SJCRH30 (cell line): Measurements from ENCODE around the gene RNU4-1. TPM values are rescaled to one million over a fixed set of nuclear protein-coding genes. Genes with fewer than 3 reads are reported as not detected.
A peak's percentile ranks its signal among the peaks of the same experiment; 100 is the strongest.

Experiments used
- DNase-seq, 2 experiments: peaks; one replicate each; pipeline ENCODE4 v3.0.0-alpha.2; 2015 to 2020
- H3K27ac ChIP-seq: fragments of 250-450 bp; sonication (Bioruptor Pico); 2 replicates; pipeline ENCODE4 v1.5.1; 2020; ENCODE audit warnings: mild to moderate bottlenecking, moderate library complexity
- H3K27me3 ChIP-seq: fragments of 250-450 bp; sonication (Bioruptor Pico); 2 replicates; pipeline ENCODE4 v1.5.1; 2020; ENCODE audit warnings: mild to moderate bottlenecking, moderate library complexity
- H3K36me3 ChIP-seq: fragments of 250-450 bp; sonication (Bioruptor Pico); 2 replicates; pipeline ENCODE4 v1.5.1; 2020; ENCODE audit warnings: mild to moderate bottlenecking, moderate library complexity
- H3K4me1 ChIP-seq: fragments of 250-450 bp; sonication (Bioruptor Pico); 2 replicates; pipeline ENCODE4 v1.5.1; 2020; ENCODE audit warnings: mild to moderate bottlenecking, moderate library complexity
- H3K4me3 ChIP-seq: fragments of 250-450 bp; sonication (Bioruptor Pico); 2 replicates; pipeline ENCODE4 v1.5.1; 2020; ENCODE audit warnings: mild to moderate bottlenecking, moderate library complexity
- H3K9me3 ChIP-seq: fragments of 250-450 bp; sonication (Bioruptor Pico); replicated peaks from 2 replicates; pipeline ENCODE4 v1.5.1; 2020; ENCODE audit warnings: mild to moderate bottlenecking, moderate library complexity
- total RNA-seq: library from RNA; depleted of rRNA; stranded (reverse); fragments of >200 nt; shearing (Covaris generic); gene quantifications from 2 replicates; pipeline ENCODE4 v1.2.3, GENCODE V29; 2014

Gene RNU4-1
- total RNA-seq, 1 experiment from 2014 or later: under 0.01 TPM

- H3K4me3 ChIP-seq: peak overlapping the region; percentile 60
- no peaks in the 10 kb centered on the region for H3K9me3 ChIP-seq
- H3K4me1 ChIP-seq: 0 out of 2 replicates have a peak, but pooled peaks cover 3% of the 10 kb centered on the region
- peak overlapping the region; percentile 39; the same call in 1 of the 2 replicates for H3K27ac ChIP-seq
- H3K27me3 ChIP-seq: no peaks in the 10 kb centered on the region
- peak; percentile 99 for DNase-seq
- no peaks in the 10 kb centered on the region for H3K36me3 ChIP-seq
Observed at GRCh38 chr12:120317224-120318105, 24.4 kb upstream of the RNU4-1 start.

GRCh38 chr12:120316798-120317223, 23.8 kb upstream of the RNU4-1 start:
- Histone ChIP-seq H3K4me1 (0 out of 2 replicates have a peak, but pooled peaks cover 3% of the 10 kb centered on the region), H3K9me3 (no peaks in the 10 kb centered on the region), H3K27ac (peak overlapping the region; percentile 39; the same call in 1 of the 2 replicates), H3K4me3 (peak overlapping the region; percentile 60), H3K36me3 (no peaks in the 10 kb centered on the region), H3K27me3 (no peaks in the 10 kb centered on the region)
- DNase-seq: no peak

- H3K4me1 ChIP-seq: 0 out of 2 replicates have a peak, but pooled peaks cover 3% of the 10 kb centered on the region
- H3K27ac ChIP-seq: no peak overlapping the region
- H3K36me3 ChIP-seq: no peaks in the 10 kb centered on the region
- no peak overlapping the region for H3K4me3 ChIP-seq
- H3K27me3 ChIP-seq: no peaks in the 10 kb centered on the region
- no peaks in the 10 kb centered on the region for H3K9me3 ChIP-seq
- peak in 1 of 2 experiments; percentile 17 for DNase-seq
Observed at GRCh38 chr12:120314220-120314619, 21.2 kb upstream of the RNU4-1 start.

GRCh38 chr12:120301962-120302815, 9.2 kb upstream of the RNU4-1 start, which contains the start of gene SIRT4:
Gene SIRT4, plus strand, starts transcription at chr12:120302321. Its CDS starts 1,241 bp downstream, at chr12:120303562.
- DNase-seq: peak; percentile 90 to 97
- H3K36me3 ChIP-seq: no peaks in the 10 kb centered on the region
- H3K9me3 ChIP-seq: no peaks in the 10 kb centered on the region
- H3K4me3 ChIP-seq: peak within 1 kb of the TSS; percentile 75
- no peaks in the 10 kb centered on the region for H3K27me3 ChIP-seq
- H3K4me1 ChIP-seq: no peaks in the 10 kb centered on the region
- H3K27ac ChIP-seq: peak within 1 kb of the TSS; percentile 99

GRCh38 chr12:120292411-120292660, 701 bp downstream of the RNU4-1 start:
- peaks cover 3% of the 10 kb centered on the region; the same call in 1 of the 2 replicates for H3K27me3 ChIP-seq
- H3K4me3 ChIP-seq: peak overlapping the region; percentile 52
- peaks cover 6% of the 10 kb centered on the region; the same call in 1 of the 2 replicates for H3K4me1 ChIP-seq

GRCh38 chr12:120290609-120291305, 2.3 kb downstream of the RNU4-1 start:
- DNase-seq: peak in 1 of 2 experiments; percentile 73
- no peaks in the 10 kb centered on the region for H3K36me3 ChIP-seq

More at GRCh38 chr12:120292411-120292660, 701 bp downstream of the RNU4-1 start:
- Histone ChIP-seq H3K27ac (peak overlapping the region; percentile 100), H3K9me3 (no peaks in the 10 kb centered on the region), H3K36me3 (no peaks in the 10 kb centered on the region)
- DNase-seq: no peak

GRCh38 chr12:120287491-120287890, 5.5 kb downstream of the RNU4-1 start:
- H3K36me3 ChIP-seq: no peaks in the 10 kb centered on the region
- DNase-seq: no peak
- no peak overlapping the region for H3K27ac ChIP-seq
- no peaks in the 10 kb centered on the region for H3K9me3 ChIP-seq
- H3K4me3 ChIP-seq: no peak overlapping the region
- H3K27me3 ChIP-seq: peaks cover 3% of the 10 kb centered on the region; the same call in 1 of the 2 replicates
- peaks cover 6% of the 10 kb centered on the region; the same call in 1 of the 2 replicates for H3K4me1 ChIP-seq

More at GRCh38 chr12:120290609-120291305, 2.3 kb downstream of the RNU4-1 start:
- Histone ChIP-seq H3K9me3 (no peaks in the 10 kb centered on the region), H3K4me1 (peaks cover 6% of the 10 kb centered on the region; the same call in 1 of the 2 replicates), H3K27ac (peak overlapping the region; percentile 100), H3K27me3 (peaks cover 3% of the 10 kb centered on the region; the same call in 1 of the 2 replicates), H3K4me3 (peak overlapping the region; percentile 33)

GRCh38 chr12:120286768-120287490, 6.1 kb downstream of the RNU4-1 start:
- no peak for DNase-seq
- Histone ChIP-seq H3K27me3 (peaks cover 3% of the 10 kb centered on the region; the same call in 1 of the 2 replicates), H3K4me3 (no peak overlapping the region), H3K36me3 (no peaks in the 10 kb centered on the region), H3K27ac (no peak overlapping the region), H3K4me1 (peaks cover 6% of the 10 kb centered on the region; the same call in 1 of the 2 replicates), H3K9me3 (no peaks in the 10 kb centered on the region)

GRCh38 chr12:120284381-120284780, 8.7 kb downstream of the RNU4-1 start:
- no peak for DNase-seq
- Histone ChIP-seq H3K9me3 (no peaks in the 10 kb centered on the region), H3K4me1 (no peaks in the 10 kb centered on the region; the same call in 1 of the 2 replicates), H3K27ac (no peak overlapping the region), H3K27me3 (no peaks in the 10 kb centered on the region), H3K36me3 (no peaks in the 10 kb centered on the region), H3K4me3 (no peak overlapping the region)

- Histone ChIP-seq H3K27ac (no peak overlapping the region), H3K4me3 (no peak overlapping the region)
Observed at GRCh38 chr12:120283318-120283717, 9.7 kb downstream of the RNU4-1 start.

GRCh38 chr12:120278137-120279069, 14.6 kb downstream of the RNU4-1 start:
- H3K4me1 ChIP-seq: no peaks in the 10 kb centered on the region
- DNase-seq: no peak
- no peaks in the 10 kb centered on the region for H3K36me3 ChIP-seq
- H3K9me3 ChIP-seq: no peaks in the 10 kb centered on the region; the same call in 1 of the 2 replicates
- H3K4me3 ChIP-seq: no peak overlapping the region
- no peaks in the 10 kb centered on the region for H3K27me3 ChIP-seq
- H3K27ac ChIP-seq: no peak overlapping the region

More at GRCh38 chr12:120283318-120283717, 9.7 kb downstream of the RNU4-1 start:
- no peaks in the 10 kb centered on the region; the same call in 1 of the 2 replicates for H3K9me3 ChIP-seq
- no peaks in the 10 kb centered on the region; the same call in 1 of the 2 replicates for H3K4me1 ChIP-seq
- H3K27me3 ChIP-seq: no peaks in the 10 kb centered on the region
- H3K36me3 ChIP-seq: no peaks in the 10 kb centered on the region
- DNase-seq: no peak

GRCh38 chr12:120276734-120277133, 16.3 kb downstream of the RNU4-1 start:
- no peak for DNase-seq
- H3K9me3 ChIP-seq: no peaks in the 10 kb centered on the region; the same call in 1 of the 2 replicates

More at GRCh38 chr12:120276734-120277133, 16.3 kb downstream of the RNU4-1 start:
- H3K27me3 ChIP-seq: no peaks in the 10 kb centered on the region
- H3K4me1 ChIP-seq: no peaks in the 10 kb centered on the region
- H3K4me3 ChIP-seq: no peak overlapping the region
- no peaks in the 10 kb centered on the region for H3K36me3 ChIP-seq
- no peak overlapping the region for H3K27ac ChIP-seq
